Endometrial microvascular endothelial cells (primary cell): ENCODE data around the gene DST. TPM values are rescaled to one million over a fixed set of nuclear protein-coding genes. Genes with fewer than 3 reads are reported as not detected.

Experiments
- in situ Hi-C: cut with HindIII; loops from 2 replicates; pipeline ENCODE4 v1.10.0; 2017; ENCODE audit warnings: low sequenced_read_pairs, low pct_unique_long_range_greater_than_20kb; ENCODE audit errors: inconsistent ontology term
- total RNA-seq: library from RNA; depleted of rRNA; stranded (reverse); fragments of >200 nt; gene quantifications from one replicate; pipeline ENCODE4 v1.2.3, GENCODE V29; 2015; ENCODE audit errors: inconsistent ontology term

The DST gene
- total RNA-seq, 1 donor from 2014 or later, result 119 TPM

GRCh38 chr6:56434606-56435005 lies 208.1 kb downstream of the DST start:
- in situ Hi-C loops, result no loop called here

- in situ Hi-C loops, result no loop called here
Measured at GRCh38 chr6:56433119-56433518, 209.6 kb downstream of the DST start.

GRCh38 chr6:56432194-56432593 lies 210.5 kb downstream of the DST start:
- in situ Hi-C loops, result no loop called here

- in situ Hi-C loops, result no loop called here
Measured at GRCh38 chr6:56430629-56431600, 211.8 kb downstream of the DST start.

- in situ Hi-C loops, result no loop called here
Measured at GRCh38 chr6:56424542-56425083, 218.1 kb downstream of the DST start.

GRCh38 chr6:56424064-56424463 lies 218.6 kb downstream of the DST start:
- in situ Hi-C loops, result no loop called here

GRCh38 chr6:56420296-56420695 lies 222.4 kb downstream of the DST start:
- in situ Hi-C loops, result no loop called here

- in situ Hi-C loops, result no loop called here
Measured at GRCh38 chr6:56419191-56419590, 223.5 kb downstream of the DST start.

GRCh38 chr6:56417823-56418222 lies 224.9 kb downstream of the DST start:
- in situ Hi-C loops, result no loop called here

- in situ Hi-C loops, result no loop called here
Measured at GRCh38 chr6:56416247-56416646, 226.4 kb downstream of the DST start.

GRCh38 chr6:56408976-56409375 lies 233.7 kb downstream of the DST start:
- in situ Hi-C loops, result no loop called here
